H1 (cell line): Measurements from ENCODE around the gene CCNE1. TPM values are rescaled to one million over a fixed set of nuclear protein-coding genes. Genes with fewer than 3 reads are reported as not detected.

Source experiments
- CTCF ChIA-PET: fragments of 300-600 bp; sonication (Branson Sonifier 250); formaldehyde crosslinking; loops from one replicate; lab custom pipeline; 2021; ENCODE audit not compliant: partially characterized antibody; lab: Charles Lee
- POLR2A ChIA-PET: fragments of 300-600 bp; sonication (Branson Sonifier 250); formaldehyde crosslinking; loops from one replicate; lab custom pipeline; 2021; ENCODE audit warnings: inconsistent platforms; ENCODE audit not compliant: partially characterized antibody; lab: Charles Lee
- DNase-seq, 2 experiments: peaks; one replicate each; pipeline versions ENCODE4 v3.0.0 to v3.0.0-alpha.2; 2010 to 2022; ENCODE audit warnings: low spot score in 2 of 2, low read depth in 1 of 2, mixed read lengths in 1 of 2
- FAIRE-seq: peaks from 2 replicates; lab custom pipeline; 2011; peaks lifted over from hg19 to GRCh38; lab: Jason Lieb, UNC
- H2AFZ ChIP-seq: 2 replicates; pipeline ENCODE4 v1.8.1; 2012; ENCODE audit warnings: low read length, inconsistent platforms
- H2AK5ac ChIP-seq: 2 replicates; pipeline ENCODE4 v1.6.1; 2013; ENCODE audit warnings: low read depth, low read length
- H2BK120ac ChIP-seq: replicated peaks from 2 replicates; pipeline ENCODE3; 2013; ENCODE audit warnings: low read depth, low read length, inconsistent platforms
- H2BK12ac ChIP-seq: 2 replicates; pipeline ENCODE4 v1.6.1; 2013; ENCODE audit warnings: low read depth, low read length
- H2BK15ac ChIP-seq: 2 replicates; pipeline ENCODE4 v1.6.1; 2013; ENCODE audit warnings: low read length
- H2BK20ac ChIP-seq: 2 replicates; pipeline ENCODE4 v1.6.1; 2013; ENCODE audit warnings: low read length
- H2BK5ac ChIP-seq: 2 replicates; pipeline ENCODE4 v1.6.1; 2013; ENCODE audit warnings: low read depth, low read length
- H3K14ac ChIP-seq: 2 replicates; pipeline ENCODE4 v1.6.1; 2013; ENCODE audit warnings: inconsistent platforms; ENCODE audit not compliant: insufficient read length
- H3K18ac ChIP-seq: 2 replicates; pipeline ENCODE4 v1.6.1; 2013; ENCODE audit warnings: low read length; ENCODE audit errors: extremely low read depth
- H3K23ac ChIP-seq: 2 replicates; pipeline ENCODE4 v1.6.1; 2013; ENCODE audit warnings: inconsistent platforms; ENCODE audit not compliant: insufficient read length
- H3K23me2 ChIP-seq: 2 replicates; pipeline ENCODE4 v1.6.1; 2013; ENCODE audit warnings: low read depth, low read length
- H3K27ac ChIP-seq: 2 replicates; pipeline ENCODE4 v1.6.1; 2011; ENCODE audit warnings: low read depth, low read length, inconsistent platforms
- H3K27me3 ChIP-seq, 4 experiments: replicated peaks in 1 of 4; 1 replicate in 1 of 4; 2 replicates in 3 of 4; pipeline versions ENCODE4 v1.6.1 to v1.8.1; 2011 to 2013; ENCODE audit warnings: low read length in 3 of 4, mild to moderate bottlenecking in 3 of 4, inconsistent platforms in 2 of 4, mixed read lengths in 2 of 4, moderate library complexity in 1 of 4; ENCODE audit not compliant: control insufficient read depth in 3 of 4, insufficient read depth in 3 of 4; ENCODE audit errors: extremely low read depth in 1 of 4
- H3K36me3 ChIP-seq, 4 experiments: 2 replicates each; pipeline versions ENCODE4 v1.6.1 to v1.8.1; 2011 to 2013; ENCODE audit warnings: mild to moderate bottlenecking in 4 of 4, low read length in 3 of 4, moderate library complexity in 2 of 4, control low read depth in 1 of 4, inconsistent platforms in 1 of 4; ENCODE audit not compliant: insufficient read depth in 4 of 4, control insufficient read depth in 2 of 4
- H3K4ac ChIP-seq: replicated peaks from 2 replicates; pipeline ENCODE3; 2013; ENCODE audit warnings: low read length, low read depth, mixed read lengths, inconsistent platforms; ENCODE audit not compliant: insufficient read length
- H3K4me1 ChIP-seq, 4 experiments: replicated peaks in 1 of 4; 1 replicate in 1 of 4; 2 replicates in 3 of 4; pipeline versions ENCODE4 v1.6.1 to v1.8.1; 2011 to 2013; ENCODE audit warnings: low read length in 3 of 4, inconsistent platforms in 2 of 4, mixed read lengths in 1 of 4; ENCODE audit not compliant: insufficient read depth in 4 of 4, control insufficient read depth in 3 of 4
- H3K4me2 ChIP-seq, 2 experiments: 2 replicates each; pipeline versions ENCODE4 v1.6.1 to v1.8.1; 2011 to 2013; ENCODE audit warnings: low read depth in 2 of 2, low read length in 2 of 2, control low read depth in 1 of 2, inconsistent platforms in 1 of 2, mild to moderate bottlenecking in 1 of 2; ENCODE audit not compliant: insufficient read depth in 1 of 2
- H3K4me3 ChIP-seq, 4 experiments: fragments of 200-600, 300-600 bp in 1 of 4; sonication (generic), shearing (Covaris generic), sonication (Bioruptor Twin) in 1 of 4; 2 replicates each; pipeline versions ENCODE4 v1.5.1 to v1.8.1; 2011 to 2016; ENCODE audit warnings: low read length in 4 of 4, low read depth in 3 of 4, control low read depth in 2 of 4, inconsistent platforms in 2 of 4, mild to moderate bottlenecking in 2 of 4, mixed read lengths in 1 of 4, moderate library complexity in 1 of 4; ENCODE audit not compliant: insufficient read depth in 2 of 4; ENCODE audit errors: extremely low read depth in 1 of 4
- H3K56ac ChIP-seq: replicated peaks from 2 replicates; pipeline ENCODE3; 2013; ENCODE audit warnings: low read depth, mild to moderate bottlenecking, mixed read lengths, low read length, inconsistent platforms; ENCODE audit not compliant: insufficient read length
- H3K79me1 ChIP-seq: 2 replicates; pipeline ENCODE4 v1.6.1; 2013; ENCODE audit warnings: low read depth, low read length, control low read depth
- H3K79me2 ChIP-seq, 2 experiments: 2 replicates each; pipeline versions ENCODE4 v1.6.1 to v1.8.1; 2012 to 2013; ENCODE audit warnings: low read length in 2 of 2, mild to moderate bottlenecking in 2 of 2, inconsistent platforms in 1 of 2; ENCODE audit not compliant: insufficient read depth in 2 of 2, control insufficient read depth in 1 of 2
- H3K9ac ChIP-seq, 4 experiments: replicated peaks in 1 of 4; 1 replicate in 1 of 4; 2 replicates in 3 of 4; pipeline versions ENCODE4 v1.6.1 to v1.8.1; 2011 to 2013; ENCODE audit warnings: low read depth in 3 of 4, low read length in 3 of 4, control low read depth in 2 of 4, mild to moderate bottlenecking in 2 of 4, moderate library complexity in 2 of 4, inconsistent platforms in 1 of 4; ENCODE audit errors: extremely low read depth in 1 of 4
- H3K9me3 ChIP-seq, 2 experiments: 2 replicates each; pipeline versions ENCODE4 v1.6.1 to v1.8.1; 2012 to 2013; ENCODE audit warnings: mild to moderate bottlenecking in 2 of 2, moderate library complexity in 2 of 2, control low read depth in 1 of 2, inconsistent platforms in 1 of 2, low read depth in 1 of 2, low read length in 1 of 2, mixed read lengths in 1 of 2; ENCODE audit not compliant: insufficient read depth in 2 of 2
- H4K20me1 ChIP-seq, 2 experiments: replicated peaks in 1 of 2; 2 replicates each; pipeline versions ENCODE3 to v1.8.1; 2011 to 2013; ENCODE audit warnings: inconsistent platforms in 2 of 2, low read length in 2 of 2, mild to moderate bottlenecking in 1 of 2; ENCODE audit not compliant: insufficient read depth in 2 of 2, control insufficient read depth in 1 of 2
- H4K5ac ChIP-seq: 2 replicates; pipeline ENCODE4 v1.6.1; 2013; ENCODE audit warnings: low read length, low read depth, mixed read lengths, inconsistent platforms; ENCODE audit not compliant: insufficient read length
- H4K8ac ChIP-seq: 2 replicates; pipeline ENCODE4 v1.8.0; 2013; ENCODE audit warnings: mild to moderate bottlenecking, moderate library complexity, low read length, inconsistent platforms; ENCODE audit not compliant: insufficient read depth; ENCODE audit errors: extremely low read depth
- H4K91ac ChIP-seq: replicated peaks from 2 replicates; pipeline ENCODE3; 2013; ENCODE audit warnings: low read length, mixed read lengths, inconsistent platforms; ENCODE audit not compliant: insufficient read length
- CREB1 ChIP-seq: IDR thresholded peaks from 2 replicates; pipeline ENCODE4 v1.6.1; 2012; ENCODE audit warnings: inconsistent platforms
- E2F6 ChIP-seq: IDR thresholded peaks from 2 replicates; pipeline ENCODE4 v1.6.1; 2012; ENCODE audit warnings: inconsistent platforms
- USF2 ChIP-seq: IDR thresholded peaks from 2 replicates; pipeline ENCODE4 v1.6.1; 2011; ENCODE audit warnings: low read length, improper control_type of control experiment
- WGBS, 2 experiments: shearing (Covaris generic) in 1 of 2; methylation state at CpG; one replicate each; pipeline versions ENCODE4 v1.1.6 to v1.1.7; 2013 to 2015; ENCODE audit warnings: low lambda C conversion rate in 2 of 2, mixed read lengths in 2 of 2, inconsistent platforms in 1 of 2, low coverage in 1 of 2, missing lambda C conversion rate in 1 of 2; ENCODE audit not compliant: insufficient replicate concordance in 2 of 2, insufficient coverage in 1 of 2, insufficient read length in 1 of 2; ENCODE audit errors: extremely low coverage in 1 of 2, missing lambda C conversion rate in 1 of 2; 5-methylcytosine and 5-hydroxymethylcytosine counted together
- polyA plus RNA-seq, 7 experiments: library from polyadenylated mRNA; depleted of rRNA in 3 of 7; stranded (reverse) in 5 of 7; unstranded in 2 of 7; fragments of >200 nt in 5 of 7; fragments of 200-250 nt in 2 of 7; gene quantifications; 1 replicate in 5 of 7; 2 replicates in 1 of 7; 4 replicates in 1 of 7; pipeline versions ENCODE4 v1.2.1 to v1.2.3, GENCODE V29; 2011 to 2013; ENCODE audit warnings: missing spikeins in 2 of 7, mixed read lengths in 2 of 7
- total RNA-seq: library from RNA; stranded (reverse); fragmentation: NEBNext Ultra II Directional; extraction: Animal tissue kit (Norgen Biotek cat#: 25700); gene quantifications from 2 replicates; pipeline ENCODE4 v1.2.1, GENCODE V29; 2021

CCNE1 gene
- total and polyA plus RNA-seq, 2 of the 8 experiments (the other 6 are each of a cell fraction or from before 2014, with no cell fraction given), result 43.2 to 44.6 TPM

- Histone ChIP-seq H3K4me1 (peaks cover 0 to 9% (median 7%) of the 10 kb centered on the region in 4 experiments; a peak in 6 of 7 replicates), H4K8ac (no peak overlapping the region), H3K4me2 (no peak overlapping the region), H3K79me1 (no peaks in the 10 kb centered on the region), H3K23ac (no peak overlapping the region), H3K9ac (no peak overlapping the region), H4K20me1 (no peaks in the 10 kb centered on the region), H2AFZ (no peak overlapping the region), H4K5ac (no peak overlapping the region), H3K27ac (no peak overlapping the region), H3K23me2 (no peaks in the 10 kb centered on the region), H3K36me3 (no peaks in the 10 kb centered on the region), H3K18ac (no peak overlapping the region), H3K79me2 (no peaks in the 10 kb centered on the region), H2AK5ac (no peak overlapping the region), H3K4ac (no peak overlapping the region), H3K14ac (no peak overlapping the region), H3K9me3 (no peaks in the 10 kb centered on the region), H2BK15ac (no peak overlapping the region), H2BK20ac (no peak overlapping the region), H2BK5ac (no peak overlapping the region), H4K91ac (no peak overlapping the region), H3K4me3 (no peak overlapping the region), H2BK12ac (no peak overlapping the region), H3K56ac (no peak overlapping the region), H2BK120ac (no peak overlapping the region), H3K27me3 (peaks cover 0 to 2% (median 0%) of the 10 kb centered on the region in 4 experiments; a peak in 1 of 7 replicates)
- CTCF ChIA-PET, result interaction anchor here (1.0 to 10.5 kb wide), 3 partner anchors 10 to 74 kb away, joined by 3 to 134 read pairs (median 4); no protein-coding TSS in a partner anchor
- FAIRE-seq, result no peak
- WGBS, 2 experiments, result 78% methylated on average over 3 of the region's 3 CpGs; no CpG with 5 or more reads in 1 of the 2 experiments
- TF ChIP-seq E2F6, result peak; percentile 67; the same call in 1 of the 2 replicates
- TF ChIP-seq CREB1, result no peak
- TF ChIP-seq USF2, result peak; percentile 64
- DNase-seq, result no peak
- POLR2A ChIA-PET, result interaction anchor here (1.3 kb wide), 1 partner anchor 18 kb away, joined by 3 read pairs; no protein-coding TSS in a partner anchor
Observed at GRCh38 chr19:29860492-29860891, 48.7 kb downstream of the CCNE1 start.
